Kasumi-1 (cell line): ENCODE data around the gene RIMBP2.

Experiments
- DNase-seq, 2 experiments: peaks; one replicate each; lab custom pipeline; 2025; lab: John Stamatoyannopoulos, UW

Gene RIMBP2

GRCh38 chr12:130626601-130627000 is 89.5 kb downstream of the RIMBP2 start:
- no peak for DNase-seq

- no peak for DNase-seq
Measured at GRCh38 chr12:130625201-130625600, 90.9 kb downstream of the RIMBP2 start.

- no peak for DNase-seq
Measured at GRCh38 chr12:130622803-130623202, 93.3 kb downstream of the RIMBP2 start.

GRCh38 chr12:130621696-130622298 is 94.3 kb downstream of the RIMBP2 start:
- DNase-seq = no peak

- no peak for DNase-seq
Measured at GRCh38 chr12:130620756-130621155, 95.3 kb downstream of the RIMBP2 start.

GRCh38 chr12:130620281-130620680 is 95.8 kb downstream of the RIMBP2 start:
- no peak for DNase-seq

- no peak for DNase-seq
Measured at GRCh38 chr12:130619385-130620001, 96.6 kb downstream of the RIMBP2 start.

- no peak for DNase-seq
Measured at GRCh38 chr12:130617219-130617618, 98.9 kb downstream of the RIMBP2 start.

- DNase-seq = no peak
Measured at GRCh38 chr12:130615861-130616345, 100.2 kb downstream of the RIMBP2 start.

- DNase-seq = no peak
Measured at GRCh38 chr12:130614530-130614905, 101.6 kb downstream of the RIMBP2 start.

- DNase-seq = no peak
Measured at GRCh38 chr12:130613831-130614529, 102.1 kb downstream of the RIMBP2 start.

GRCh38 chr12:130613131-130613530 is 103.0 kb downstream of the RIMBP2 start:
- DNase-seq = no peak

GRCh38 chr12:130611026-130611905 is 104.8 kb downstream of the RIMBP2 start:
- DNase-seq = no peak

- DNase-seq = no peak
Measured at GRCh38 chr12:130609966-130610365, 106.1 kb downstream of the RIMBP2 start.

GRCh38 chr12:130608831-130609230 is 107.3 kb downstream of the RIMBP2 start:
- DNase-seq = no peak

GRCh38 chr12:130608132-130608531 is 108.0 kb downstream of the RIMBP2 start:
- DNase-seq = no peak

GRCh38 chr12:130606231-130606630 is 109.9 kb downstream of the RIMBP2 start:
- DNase-seq = no peak

- DNase-seq = no peak
Measured at GRCh38 chr12:130603396-130603965, 112.6 kb downstream of the RIMBP2 start.

- no peak for DNase-seq
Measured at GRCh38 chr12:130602251-130602650, 113.8 kb downstream of the RIMBP2 start.

- no peak for DNase-seq
Measured at GRCh38 chr12:130601327-130601726, 114.8 kb downstream of the RIMBP2 start.

- no peak for DNase-seq
Measured at GRCh38 chr12:130596241-130596640, 119.9 kb downstream of the RIMBP2 start.

- no peak for DNase-seq
Measured at GRCh38 chr12:130595566-130595965, 120.5 kb downstream of the RIMBP2 start.
